Type B pancreatic cell (in vitro differentiated cells): ENCODE data around the gene IFNL4. TPM values are rescaled to one million over a fixed set of nuclear protein-coding genes. Genes with fewer than 3 reads are reported as not detected.

Experiments used
- DNase-seq: peaks from one replicate; pipeline ENCODE4 v3.0.0; 2021; ENCODE audit warnings: mixed read lengths; ENCODE audit not compliant: unreplicated experiment; ENCODE audit errors: extremely low spot score
- H3K27ac Mint-ChIP-seq: 2 replicates; pipeline ENCODE4 v1.8.0; 2021; ENCODE audit warnings: mild to moderate bottlenecking, mixed read lengths
- H3K27me3 Mint-ChIP-seq: 2 replicates; pipeline ENCODE4 v1.8.0; 2021; ENCODE audit warnings: mixed read lengths
- H3K36me3 Mint-ChIP-seq: 2 replicates; pipeline ENCODE4 v1.8.0; 2021; ENCODE audit warnings: mixed read lengths
- H3K4me1 Mint-ChIP-seq: one replicate; pipeline ENCODE4 v1.8.0; 2021; ENCODE audit warnings: mixed read lengths; ENCODE audit not compliant: unreplicated experiment
- H3K4me3 Mint-ChIP-seq: 2 replicates; pipeline ENCODE4 v1.8.0; 2021; ENCODE audit warnings: mild to moderate bottlenecking, mixed read lengths
- H3K9me3 Mint-ChIP-seq: 2 replicates; pipeline ENCODE4 v1.8.0; 2021; ENCODE audit warnings: mixed read lengths
- CTCF ChIP-seq: fragments of 200-600 bp; sonication (generic); conservative IDR thresholded peaks from 2 replicates; pipeline ENCODE4 v1.5.0; 2021; ENCODE audit warnings: antibody characterized with exemption, mild to moderate bottlenecking
- total RNA-seq: library from RNA; stranded (reverse); gene quantifications from 2 replicates; pipeline ENCODE4 v1.2.1, GENCODE V29; 2021; ENCODE audit warnings: low replicate concordance

IFNL4 gene
- total RNA-seq, 1 donor from 2014 or later = not detected

GRCh38 chr19:39199025-39199424 is 49.6 kb downstream of the IFNL4 start:
- H3K9me3 Mint-ChIP-seq = no peaks in the 10 kb centered on the region
- H3K36me3 Mint-ChIP-seq = no peaks in the 10 kb centered on the region
- no peak overlapping the region for H3K4me3 Mint-ChIP-seq
- no peak for TF ChIP-seq CTCF
- H3K4me1 Mint-ChIP-seq = peaks cover 17% of the 10 kb centered on the region
- peaks cover 52% of the 10 kb centered on the region for H3K27me3 Mint-ChIP-seq
- H3K27ac Mint-ChIP-seq = no peak overlapping the region
- DNase-seq = no peak

- no peak for DNase-seq
Observed at GRCh38 chr19:39197808-39198207, 50.8 kb downstream of the IFNL4 start.

GRCh38 chr19:39196860-39197562 is 51.6 kb downstream of the IFNL4 start, which contains the start of gene NCCRP1:
TSS of gene NCCRP1 (plus strand) at chr19:39196964. CDS start at chr19:39196983, 19 bp downstream.
- no peak within 1 kb of the TSS for H3K27ac Mint-ChIP-seq
- peak within 1 kb of the TSS; percentile 80 for H3K4me3 Mint-ChIP-seq
- peaks cover 53% of the 10 kb centered on the region for H3K27me3 Mint-ChIP-seq

More at GRCh38 chr19:39197808-39198207, 50.8 kb downstream of the IFNL4 start:
- no peak overlapping the region for H3K27ac Mint-ChIP-seq
- peaks cover 53% of the 10 kb centered on the region for H3K27me3 Mint-ChIP-seq
- TF ChIP-seq CTCF = no peak
- no peaks in the 10 kb centered on the region for H3K9me3 Mint-ChIP-seq
- peak overlapping the region; percentile 80 for H3K4me3 Mint-ChIP-seq
- no peaks in the 10 kb centered on the region for H3K36me3 Mint-ChIP-seq
- peaks cover 22% of the 10 kb centered on the region for H3K4me1 Mint-ChIP-seq

GRCh38 chr19:39196320-39196719 is 52.3 kb downstream of the IFNL4 start:
- no peak for DNase-seq
- Mint-ChIP-seq H3K36me3 (no peaks in the 10 kb centered on the region), H3K27me3 (peaks cover 49% of the 10 kb centered on the region), H3K4me1 (peaks cover 22% of the 10 kb centered on the region), H3K27ac (no peak overlapping the region), H3K4me3 (peak overlapping the region; percentile 20), H3K9me3 (no peaks in the 10 kb centered on the region)
- TF ChIP-seq CTCF = no peak

More at GRCh38 chr19:39196860-39197562, 51.6 kb downstream of the IFNL4 start, which contains the start of gene NCCRP1:
- Mint-ChIP-seq H3K9me3 (no peaks in the 10 kb centered on the region), H3K36me3 (no peaks in the 10 kb centered on the region), H3K4me1 (peaks cover 22% of the 10 kb centered on the region)
- DNase-seq = no peak
- no peak for TF ChIP-seq CTCF

Other genes with a start within 250 kb of the IFNL4 start
- 8.2 and 10.1 TPM in 2 replicates for gene FBXO27, start 216.3 kb downstream of the IFNL4 start, total RNA-seq
- 0.29 and 0.31 TPM in 2 replicates for gene ACP7, start 164.5 kb downstream of the IFNL4 start, total RNA-seq
- 52.1 and 64.3 TPM in 2 replicates for gene PAK4, start 123.1 kb downstream of the IFNL4 start, total RNA-seq
- 19.0 and 22.6 TPM in 2 replicates for gene NCCRP1, start 51.9 kb downstream of the IFNL4 start, total RNA-seq
- gene SYCN, start 44.6 kb downstream of the IFNL4 start, total RNA-seq = not detected in 2 replicates
- not detected in 2 replicates for gene IFNL3, start 3.9 kb downstream of the IFNL4 start, total RNA-seq
- gene IFNL2, start 19.5 kb upstream of the IFNL4 start, total RNA-seq = not detected in 2 replicates
- gene IFNL1, start 47.6 kb upstream of the IFNL4 start, total RNA-seq = not detected in 2 replicates
- 3.6 and 5.6 TPM in 2 replicates for gene LRFN1, start 72.0 kb upstream of the IFNL4 start, total RNA-seq
- not detected in 2 replicates for gene GMFG, start 87.2 kb upstream of the IFNL4 start, total RNA-seq
- gene SAMD4B, start 93.6 kb upstream of the IFNL4 start, total RNA-seq = 116 and 123 TPM in 2 replicates
- gene PAF1, start 142.2 kb upstream of the IFNL4 start, total RNA-seq = 36.9 and 43.6 TPM in 2 replicates
- 37.3 and 40.8 TPM in 2 replicates for gene MED29, start 142.5 kb upstream of the IFNL4 start, total RNA-seq
- gene ZFP36, start 158.0 kb upstream of the IFNL4 start, total RNA-seq = 36.0 and 101 TPM in 2 replicates
- 32.9 and 86.7 TPM in 2 replicates for gene PLEKHG2, start 163.8 kb upstream of the IFNL4 start, total RNA-seq
- gene RPS16, start 187.1 kb upstream of the IFNL4 start, total RNA-seq = 2,174 and 2,175 TPM in 2 replicates
- 142 and 144 TPM in 2 replicates for gene SUPT5H, start 196.7 kb upstream of the IFNL4 start, total RNA-seq
- gene TIMM50, start 232.0 kb upstream of the IFNL4 start, total RNA-seq = 63.6 and 82.2 TPM in 2 replicates